GM11168 (cell line): ENCODE measurements around the gene NLRP3.
"Not testable (repeated sequence)": the region's sequence is repeated elsewhere in the genome, so short reads cannot be mapped to it uniquely, and the experiment has no call there.

Source experiments
- in situ Hi-C: fragments of 300-500 bp; cut with MboI; formaldehyde crosslinking; loops from one replicate; pipeline ENCODE4 v1.12.0; 2022; ENCODE audit warnings: low sequenced_read_pairs; ENCODE audit not compliant: unreplicated experiment

The NLRP3 gene

DNA sequence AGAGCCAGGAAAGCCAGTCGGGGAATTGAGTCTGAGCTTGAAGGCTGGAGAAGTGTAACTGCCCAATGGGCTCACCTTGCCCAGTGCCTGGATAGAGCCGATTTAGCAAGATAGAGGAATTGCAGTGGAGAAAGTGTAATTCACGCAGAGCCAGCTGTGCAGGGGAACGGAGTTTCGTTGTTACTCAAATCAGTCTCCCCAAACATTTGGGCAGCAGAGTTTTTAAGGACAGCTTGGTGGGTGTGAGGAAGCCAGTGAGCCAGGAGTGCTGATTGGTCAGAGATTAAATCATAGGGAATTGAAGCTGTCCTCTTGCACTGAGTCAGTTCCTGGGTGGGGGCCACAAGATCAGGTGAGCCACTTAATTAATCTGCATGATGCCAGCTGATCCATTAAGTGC, 28.4 kb upstream of the NLRP3 start:
- in situ Hi-C loops: loop anchor here (10.0 kb wide), 1 partner anchor 187 kb away; no protein-coding TSS in a partner anchor

DNA sequence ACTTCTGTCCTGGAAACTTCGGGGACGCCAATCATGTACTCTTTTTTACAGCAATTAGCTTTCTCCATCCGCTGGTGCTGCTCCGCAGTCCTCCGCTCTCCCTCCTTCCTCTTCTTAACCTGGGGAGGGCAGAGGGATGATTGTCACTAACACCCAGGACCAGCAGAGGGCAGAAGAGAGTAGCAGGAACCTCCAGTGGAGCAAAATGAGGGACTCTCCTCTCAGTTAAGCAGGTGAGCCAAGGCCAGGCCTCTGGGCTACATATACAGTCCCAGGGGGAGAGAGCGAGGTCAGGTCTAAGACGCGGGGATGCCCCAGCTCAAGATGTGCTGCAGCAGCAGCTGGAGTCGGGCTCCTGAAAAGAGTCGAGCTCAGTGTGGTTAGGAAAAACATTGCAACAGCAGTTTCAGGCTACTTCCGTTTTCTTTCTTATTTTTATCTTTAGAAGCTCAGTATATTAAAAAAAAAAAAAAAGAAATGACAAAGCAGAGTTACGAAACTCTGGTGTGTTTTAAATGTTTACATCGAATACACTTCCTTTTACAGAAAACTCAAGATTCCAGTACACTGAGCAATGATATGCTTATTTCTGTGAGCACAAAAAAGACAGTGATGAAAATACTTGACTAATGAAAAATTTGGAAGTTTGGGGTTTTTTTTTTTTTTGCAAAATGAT, 25.7 kb upstream of the NLRP3 start:
- in situ Hi-C loops: no loop called here

DNA sequence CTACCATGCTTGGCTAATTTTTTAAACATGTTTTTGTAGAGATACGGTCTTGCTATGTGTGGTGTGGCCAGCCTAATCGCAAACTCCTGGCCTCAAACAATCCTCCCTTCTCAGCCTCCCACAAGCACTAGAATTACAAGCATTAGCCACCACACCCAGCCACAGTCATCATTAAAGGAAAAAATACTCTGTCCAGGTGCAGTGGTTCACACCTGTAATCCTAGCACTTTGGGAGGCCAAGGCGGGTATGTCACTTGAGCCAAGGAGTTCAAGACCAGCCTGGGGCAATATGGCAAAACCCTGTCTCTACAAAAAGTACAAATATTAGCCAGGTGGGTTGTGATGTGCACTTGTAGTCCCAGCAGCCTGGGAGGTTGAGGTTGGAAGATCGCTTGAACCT, 25.0 kb upstream of the NLRP3 start:
- in situ Hi-C loops: no loop called here

GRCh38 chr1:247392088-247392487, 23.9 kb upstream of the NLRP3 start:
- in situ Hi-C loops: no loop called here

DNA sequence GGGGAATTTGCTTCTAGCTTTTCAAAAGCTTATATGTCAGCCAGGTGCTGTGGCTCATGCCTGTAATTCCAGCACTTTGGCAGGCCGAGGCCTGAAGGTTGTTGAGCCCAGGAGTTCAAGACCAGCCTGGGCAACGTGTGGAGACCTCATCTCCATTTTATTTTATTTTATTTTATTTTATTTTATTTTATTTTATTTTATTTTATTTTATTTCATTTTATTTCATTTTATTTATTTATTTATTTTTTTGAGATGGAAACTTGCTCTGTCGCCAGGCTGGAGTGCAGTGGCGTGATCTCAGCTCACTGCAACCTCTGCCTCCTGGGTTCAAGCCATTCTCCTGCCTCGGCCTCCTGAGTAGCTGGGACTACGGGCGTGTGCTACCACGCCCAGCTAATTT, 20.9 kb upstream of the NLRP3 start:
- in situ Hi-C loops: not testable (repeated sequence)

GRCh38 chr1:247400685-247401084, 15.3 kb upstream of the NLRP3 start:
- in situ Hi-C loops: no loop called here

DNA sequence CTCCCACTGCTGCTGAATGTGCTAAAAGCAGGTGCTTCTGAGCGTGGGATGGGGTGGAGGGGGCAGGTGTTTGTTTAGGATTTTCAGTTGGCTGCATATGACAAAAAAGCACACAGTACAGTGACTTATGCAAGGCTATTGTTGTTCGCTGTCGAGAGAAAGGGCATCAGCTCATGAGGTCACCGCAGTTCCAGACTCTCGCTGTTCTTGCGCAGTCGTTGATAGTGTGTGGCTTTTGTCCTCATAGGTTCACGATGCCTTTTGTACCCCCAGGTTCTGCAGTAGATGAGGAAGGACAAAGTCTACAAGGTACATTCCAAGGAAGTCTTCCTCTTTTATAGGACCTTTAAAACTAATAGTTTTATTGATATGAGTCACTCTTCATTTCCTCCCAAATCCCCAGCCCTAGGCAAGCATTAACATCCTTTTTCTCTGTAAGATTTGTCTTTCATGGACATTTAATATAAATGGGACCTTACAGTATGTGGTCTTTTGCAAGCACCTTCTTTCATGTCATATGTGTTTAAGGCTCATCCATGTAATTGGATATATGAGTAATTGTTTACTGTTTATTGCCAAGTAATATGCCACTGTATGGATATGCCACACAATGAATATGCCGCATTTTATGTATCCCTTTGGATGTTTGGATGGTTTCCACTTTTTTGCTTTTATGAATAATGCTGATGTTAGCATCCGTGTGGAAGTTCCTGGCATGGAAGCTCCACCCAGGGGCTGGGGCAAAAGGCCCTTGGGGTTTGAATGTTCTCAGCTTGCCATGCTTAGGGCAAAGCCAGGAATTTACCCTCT, 14.5 kb upstream of the NLRP3 start:
- in situ Hi-C loops: no loop called here

- in situ Hi-C loops: no loop called here
These were observed 13.8 kb upstream of the NLRP3 start for GRCh38 chr1:247402120-247402675.

DNA sequence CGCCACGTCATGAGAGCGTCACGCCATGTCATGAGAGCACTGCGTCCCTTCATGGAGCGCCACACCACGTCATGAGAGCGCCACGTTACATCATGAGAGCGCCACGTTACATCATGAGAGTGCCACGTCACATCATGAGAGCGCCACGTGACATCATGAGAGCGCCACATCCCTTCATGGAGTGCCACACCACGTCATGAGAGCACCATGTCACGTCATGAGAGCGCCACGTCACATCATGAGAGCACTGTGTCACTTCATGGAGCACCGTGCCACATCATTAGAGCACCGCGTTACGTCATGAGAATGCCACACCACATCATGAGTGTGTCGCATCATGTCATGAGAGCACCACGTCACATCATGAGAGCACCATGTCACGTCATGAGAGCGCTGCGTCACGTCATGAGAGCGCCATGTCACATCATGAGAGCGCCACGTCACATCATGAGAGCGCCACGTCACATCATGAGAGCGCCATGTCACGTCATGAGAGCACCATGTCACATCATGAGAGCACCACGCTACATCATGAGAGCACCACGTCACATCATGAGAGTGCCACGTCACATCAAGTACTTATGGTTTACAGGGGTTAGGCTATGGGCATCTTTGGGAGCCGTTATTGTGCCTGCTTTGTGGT, 9.8 kb upstream of the NLRP3 start:
- in situ Hi-C loops: no loop called here

GRCh38 chr1:247407180-247407616, 8.8 kb upstream of the NLRP3 start:
- in situ Hi-C loops: no loop called here

DNA sequence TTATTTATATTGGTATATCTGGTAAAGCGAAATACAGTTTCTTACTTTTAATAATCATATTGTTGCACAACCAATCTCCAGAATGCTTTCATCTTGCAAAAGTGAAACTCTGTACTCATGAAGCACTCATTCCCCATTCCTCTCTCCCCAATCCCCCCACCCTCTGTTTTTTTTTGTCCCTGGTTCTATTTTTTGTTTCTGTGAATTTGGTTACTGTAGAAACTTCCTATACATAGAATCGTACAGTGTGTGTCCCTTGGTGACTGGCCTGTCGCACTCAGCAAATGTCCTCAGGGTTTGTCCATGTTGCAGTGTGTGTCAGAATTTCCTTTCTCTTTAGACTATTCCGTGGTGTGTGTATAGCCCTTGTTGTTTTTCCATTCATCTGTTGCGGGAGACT, 7.9 kb upstream of the NLRP3 start:
- in situ Hi-C loops: no loop called here

- in situ Hi-C loops: no loop called here
These were observed 6.0 kb upstream of the NLRP3 start for GRCh38 chr1:247409869-247410544.

DNA sequence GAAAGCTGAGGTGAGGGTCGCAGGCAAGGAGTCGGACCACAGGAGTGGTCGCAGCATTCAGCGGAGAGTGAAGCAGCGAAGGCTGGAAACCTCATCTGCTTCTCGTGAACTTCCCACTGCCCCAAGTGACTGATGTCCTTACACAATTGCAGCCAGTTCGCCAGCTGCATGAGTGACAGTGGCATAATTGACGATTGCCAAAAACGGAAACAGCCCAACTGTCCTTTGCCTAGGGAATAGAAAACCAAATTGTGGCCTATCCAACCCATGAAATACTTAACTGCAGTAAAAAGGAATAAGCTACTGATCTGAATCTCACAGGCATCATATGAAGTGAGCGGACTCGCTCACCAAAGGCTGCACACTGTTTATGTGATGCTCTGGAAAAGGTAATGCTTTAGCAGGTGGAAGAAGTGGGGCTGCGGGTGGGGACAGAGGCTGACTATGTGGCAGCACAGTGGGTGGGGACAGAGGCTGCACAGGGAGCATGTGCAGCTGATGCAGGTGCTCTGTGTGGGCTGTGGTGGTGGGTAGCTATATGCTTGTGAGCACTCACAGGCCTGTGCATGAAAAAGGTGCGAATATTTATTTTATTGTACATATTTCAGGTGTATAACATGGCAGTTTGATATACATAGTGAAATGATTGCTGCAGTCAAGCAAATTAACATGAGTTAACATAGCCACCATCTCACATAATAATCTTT, 4.2 kb upstream of the NLRP3 start:
- in situ Hi-C loops: no loop called here

GRCh38 chr1:247417831-247418230, 1.9 kb downstream of the NLRP3 start:
- in situ Hi-C loops: no loop called here

DNA sequence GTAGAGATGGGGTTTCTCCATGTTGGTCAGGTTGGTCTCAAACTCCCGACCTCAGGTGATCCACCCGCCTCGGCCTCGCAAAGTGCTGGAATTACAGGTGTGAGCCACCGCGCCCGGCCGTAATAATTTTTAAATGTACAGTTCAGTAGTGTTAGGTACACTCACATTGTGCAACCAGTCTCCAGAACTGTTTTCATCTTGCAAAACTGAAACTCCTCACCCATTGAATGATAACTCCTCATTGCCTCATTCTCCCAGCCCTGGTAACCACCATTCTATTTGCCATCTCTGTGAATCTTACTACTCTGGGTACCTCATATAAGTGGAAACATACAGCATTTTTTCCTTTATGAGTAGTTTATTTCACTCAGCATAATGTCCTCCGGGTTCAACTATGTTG, 3.4 kb downstream of the NLRP3 start:
- in situ Hi-C loops: no loop called here

DNA sequence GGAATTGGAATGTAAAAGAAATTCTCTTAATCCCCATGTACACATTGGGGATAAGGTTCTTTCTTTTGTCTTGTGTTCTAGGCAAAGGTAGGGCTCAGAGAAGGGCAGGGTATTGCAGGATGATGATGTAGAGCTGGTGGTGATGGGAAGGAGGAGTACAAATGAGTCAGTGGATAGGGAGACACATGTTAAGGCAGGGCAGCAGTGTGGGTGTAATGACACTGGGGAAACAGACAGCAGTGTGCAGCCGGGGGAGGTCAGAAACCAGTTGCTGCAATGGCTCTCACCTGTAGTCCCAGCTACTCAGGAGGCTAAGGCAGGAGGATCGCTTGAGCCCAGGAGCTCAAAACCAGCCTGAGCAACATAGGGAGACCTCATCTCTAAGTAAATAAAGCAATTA, 5.1 kb downstream of the NLRP3 start:
- in situ Hi-C loops: no loop called here

DNA sequence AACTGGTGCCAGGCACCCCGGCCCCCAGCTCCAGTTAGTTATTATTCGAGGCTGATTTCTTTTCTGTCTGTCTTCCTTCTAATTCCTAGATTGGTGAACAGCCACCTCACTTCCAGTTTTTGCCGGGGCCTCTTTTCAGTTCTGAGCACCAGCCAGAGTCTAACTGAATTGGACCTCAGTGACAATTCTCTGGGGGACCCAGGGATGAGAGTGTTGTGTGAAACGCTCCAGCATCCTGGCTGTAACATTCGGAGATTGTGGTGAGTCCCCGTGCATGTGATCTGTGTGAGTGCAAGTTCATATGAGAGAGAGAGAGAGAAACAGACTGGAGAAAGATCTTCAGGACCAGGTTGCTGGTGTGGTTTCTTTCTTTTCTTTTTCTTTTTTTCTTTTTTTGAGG, 13.5 kb downstream of the NLRP3 start:
- in situ Hi-C loops: no loop called here

DNA sequence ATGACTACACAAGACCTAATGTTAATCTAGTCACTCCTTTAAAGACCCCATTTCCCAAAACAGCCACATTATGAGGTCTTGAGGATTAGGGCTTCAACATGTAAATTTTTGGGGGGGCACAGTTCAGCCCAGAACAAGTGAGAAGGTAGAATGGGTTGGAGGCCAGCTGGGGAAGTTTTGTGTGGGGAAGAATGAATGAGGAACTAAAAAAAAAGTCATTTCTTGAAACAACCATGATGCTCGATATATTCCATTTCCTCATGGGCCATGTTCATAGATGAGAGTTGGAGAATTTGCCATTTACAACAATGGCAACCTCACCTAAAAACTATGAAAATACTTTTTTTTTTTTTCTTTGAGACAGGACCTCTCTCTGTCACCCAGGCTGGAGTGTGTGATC, 14.5 kb downstream of the NLRP3 start:
- in situ Hi-C loops: no loop called here

DNA sequence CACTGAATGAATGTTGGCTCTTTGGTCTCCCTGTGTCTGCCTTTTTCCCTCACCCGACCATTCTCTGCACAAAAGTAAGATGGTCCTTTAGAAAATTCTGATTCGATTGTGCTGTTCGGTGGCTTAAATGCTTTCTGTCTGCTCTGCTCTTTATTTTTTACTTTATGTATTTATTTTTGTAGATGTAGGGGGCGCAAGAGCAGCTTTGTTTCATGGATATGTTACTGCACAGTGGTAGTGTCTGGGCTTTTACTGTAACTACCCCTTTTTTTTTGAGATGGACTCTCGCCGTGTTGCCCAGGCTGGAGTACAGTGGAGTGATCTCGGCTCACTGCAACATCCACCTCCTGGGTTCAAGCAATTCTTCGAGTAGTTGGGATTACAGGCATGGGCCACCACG, 15.7 kb downstream of the NLRP3 start:
- in situ Hi-C loops: no loop called here

DNA sequence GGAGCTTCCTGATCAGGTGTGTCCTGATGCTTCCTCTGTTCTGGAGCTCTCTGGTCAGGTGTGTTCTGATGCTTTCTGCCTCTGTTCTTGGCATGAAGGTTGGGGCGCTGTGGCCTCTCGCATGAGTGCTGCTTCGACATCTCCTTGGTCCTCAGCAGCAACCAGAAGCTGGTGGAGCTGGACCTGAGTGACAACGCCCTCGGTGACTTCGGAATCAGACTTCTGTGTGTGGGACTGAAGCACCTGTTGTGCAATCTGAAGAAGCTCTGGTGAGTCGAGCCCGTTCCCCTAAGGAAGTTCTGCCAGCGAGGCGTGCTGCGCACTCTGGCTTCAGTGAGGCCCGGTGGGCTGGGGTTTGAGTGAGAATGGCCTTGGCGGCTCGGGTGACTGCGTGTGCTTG, 18.0 kb downstream of the NLRP3 start:
- in situ Hi-C loops: no loop called here
